Activated gamma-delta T cell treated with Interleukin-2 at 50 U/mL for 16 hours (primary cell): Measurements from ENCODE around the gene LY6G6D.

Experiments used
- DNase-seq: peaks from one replicate; pipeline ENCODE4 v3.0.0-alpha.2; 2020

Gene LY6G6D

DNA sequence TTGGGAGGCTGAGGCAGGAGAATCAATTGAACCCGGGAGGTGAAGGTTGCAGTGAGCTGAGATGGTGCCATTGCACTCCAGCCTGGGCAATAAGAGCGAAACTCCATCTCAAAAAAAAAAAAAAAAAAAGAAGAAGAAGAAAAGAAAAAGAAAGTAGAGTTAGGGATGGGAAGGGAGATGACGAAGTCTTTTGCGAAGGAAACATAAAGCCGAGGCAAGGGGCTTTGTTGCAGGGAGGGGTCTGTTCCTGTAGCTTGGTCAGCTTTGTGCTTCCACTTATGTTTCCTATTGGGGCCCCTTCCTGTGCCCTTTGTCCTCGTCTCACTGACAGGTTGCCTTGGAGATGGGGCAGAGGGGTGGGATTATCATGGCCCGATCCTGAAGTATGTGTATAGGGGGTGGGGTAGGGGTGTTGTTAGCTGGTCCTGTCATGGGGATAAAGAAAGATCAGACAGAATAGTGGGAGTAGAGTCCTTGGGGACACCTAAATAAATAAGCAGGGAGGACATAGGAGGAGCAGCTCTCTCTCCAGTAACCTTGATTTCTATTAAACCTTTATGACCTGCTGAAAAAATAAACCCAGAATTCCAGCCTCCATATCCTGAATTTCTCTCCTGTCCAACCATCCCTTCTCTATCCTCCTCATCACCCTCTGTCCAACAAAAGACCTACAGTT is 22.3 kb downstream of the LY6G6D start:
- no peak for DNase-seq

DNA sequence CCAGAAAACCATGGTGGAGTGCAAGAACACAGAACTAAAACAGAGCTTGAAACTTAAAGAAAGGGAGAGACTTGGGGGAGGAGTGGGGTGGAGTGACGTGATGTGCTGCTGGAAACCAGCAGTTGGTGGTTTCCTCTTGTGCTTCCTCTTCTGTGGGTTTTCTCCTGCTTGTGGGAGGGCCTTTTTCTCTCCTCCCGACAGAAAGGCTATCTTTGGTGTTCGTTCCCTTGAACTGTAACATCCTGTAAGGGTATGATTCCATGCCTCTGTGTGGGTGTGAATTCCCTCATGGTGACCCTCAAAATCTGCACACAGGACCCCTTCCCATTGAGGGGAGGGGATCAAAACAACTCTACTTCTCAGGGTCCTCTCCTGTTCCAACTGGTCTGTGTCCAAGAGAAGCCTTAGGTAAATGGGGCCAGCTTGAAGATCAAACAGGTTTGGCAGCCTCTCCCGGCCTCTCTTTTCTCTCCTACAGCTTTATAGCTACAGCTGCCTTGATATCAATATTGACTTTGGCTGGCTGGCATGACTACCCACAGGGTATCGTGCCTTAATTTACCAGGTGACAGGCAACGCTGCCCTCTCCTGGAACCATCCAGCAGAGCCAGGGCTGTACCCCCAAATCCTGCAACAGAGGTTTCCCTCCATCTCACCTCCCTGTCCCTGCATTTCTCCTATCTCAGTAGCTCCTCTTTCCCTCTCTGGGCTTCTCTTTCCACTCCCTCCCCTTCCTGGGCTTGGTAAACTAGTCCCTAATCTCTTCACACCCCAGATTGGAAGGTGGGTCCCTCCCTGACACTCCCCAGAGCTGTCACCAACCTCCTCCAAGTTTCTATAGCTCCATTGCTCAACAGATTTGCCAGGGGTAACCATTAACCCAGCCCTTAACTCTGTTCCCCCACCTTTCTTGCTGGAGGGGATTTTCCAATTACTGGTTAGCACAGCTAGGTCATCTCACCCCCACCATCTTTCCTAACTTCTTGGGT is 23.1 kb downstream of the LY6G6D start:
- DNase-seq: peak; percentile 61

DNA sequence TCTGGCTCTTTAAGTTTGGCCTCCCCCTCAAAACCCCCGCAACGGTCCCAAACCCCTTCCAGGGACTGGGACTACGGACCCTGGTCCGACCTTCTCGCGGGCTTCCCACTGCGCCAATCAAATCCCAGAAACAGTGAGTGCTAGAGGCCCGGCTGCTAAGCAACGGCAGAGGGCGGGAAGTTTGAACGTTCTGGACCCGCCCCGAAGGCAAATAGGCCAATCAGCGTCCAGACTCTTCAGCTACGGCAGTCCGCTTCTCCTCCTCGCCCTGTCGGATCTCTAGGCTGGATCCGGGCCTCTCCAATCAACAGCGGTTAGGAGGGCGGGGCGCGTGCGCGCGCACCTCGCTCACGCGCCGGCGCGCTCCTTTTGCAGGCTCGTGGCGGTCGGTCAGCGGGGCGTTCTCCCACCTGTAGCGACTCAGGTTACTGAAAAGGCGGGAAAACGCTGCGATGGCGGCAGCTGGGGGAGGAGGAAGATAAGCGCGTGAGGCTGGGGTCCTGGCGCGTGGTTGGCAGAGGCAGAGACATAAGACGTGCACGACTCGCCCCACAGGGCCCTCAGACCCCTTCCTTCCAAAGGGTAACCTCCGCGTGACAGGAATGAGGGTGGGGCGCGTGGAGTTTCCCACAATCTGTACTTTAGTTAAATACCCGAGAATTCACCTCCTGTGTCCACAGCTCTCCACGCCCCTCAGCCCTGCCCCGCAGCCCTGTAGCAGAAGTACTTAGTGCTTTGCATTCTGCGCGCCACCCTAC is 24.7 kb downstream of the LY6G6D start, which contains the start of gene MSH5:
TSS of gene MSH5 (plus strand) at position 367 of the 758 bp plus-strand sequence. CDS start 462 bp downstream, outside the sequence.
- peak; percentile 94 for DNase-seq

DNA sequence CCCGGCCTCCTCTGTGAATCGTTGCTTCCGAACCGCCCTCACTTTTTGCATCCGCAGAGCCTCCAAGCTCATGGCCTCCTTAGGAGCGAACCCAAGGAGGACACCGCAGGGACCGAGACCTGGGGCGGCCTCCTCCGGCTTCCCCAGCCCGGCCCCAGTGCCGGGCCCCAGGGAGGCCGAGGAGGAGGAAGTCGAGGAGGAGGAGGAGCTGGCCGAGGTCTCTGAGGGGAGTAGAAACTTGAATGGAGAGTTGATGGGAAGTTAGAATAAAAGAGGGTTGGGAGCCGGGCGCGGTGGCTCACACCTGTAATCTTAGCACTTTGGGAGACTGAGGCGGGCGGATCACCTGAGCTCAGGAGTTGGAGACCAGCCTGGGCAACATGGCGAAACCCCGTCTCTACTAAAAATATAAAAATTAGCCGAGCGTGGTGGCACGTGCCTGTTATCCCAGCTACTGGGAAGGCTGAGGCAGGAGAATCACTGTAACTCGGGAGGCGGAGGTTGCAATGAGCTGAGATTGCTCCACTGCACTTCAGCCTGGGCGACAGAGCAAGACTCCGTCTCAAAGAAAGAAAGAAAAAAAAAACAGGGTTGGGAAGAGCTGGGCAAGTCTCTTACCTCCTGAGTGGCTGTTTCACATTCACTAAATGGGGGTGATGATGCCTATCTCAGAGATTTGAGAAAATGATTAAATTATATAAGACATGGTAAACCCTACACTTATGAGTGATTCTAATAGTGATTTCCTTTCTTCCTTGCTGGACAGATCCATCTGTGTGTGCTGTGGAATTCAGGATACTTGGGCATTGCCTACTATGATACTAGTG is 25.5 kb downstream of the LY6G6D start:
- DNase-seq: no peak

DNA sequence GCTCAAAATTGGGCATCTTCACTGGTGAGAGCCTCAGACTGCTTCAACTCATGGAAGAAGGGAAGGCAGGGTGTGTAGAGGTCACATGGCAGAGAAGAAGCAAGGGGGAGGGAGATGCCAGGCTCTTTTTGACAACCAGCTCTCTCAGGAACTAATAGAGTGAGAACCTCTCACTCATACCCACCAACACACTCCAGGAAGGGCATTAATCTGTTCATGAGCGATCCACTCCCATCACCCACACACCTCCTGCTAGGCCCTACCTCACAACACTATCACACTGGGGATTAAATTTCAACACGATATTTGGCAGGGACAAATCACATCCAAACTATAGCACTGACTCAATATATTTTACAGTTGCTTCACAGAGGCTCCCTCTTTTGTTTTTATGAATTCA is 26.7 kb downstream of the LY6G6D start:
- no peak for DNase-seq

DNA sequence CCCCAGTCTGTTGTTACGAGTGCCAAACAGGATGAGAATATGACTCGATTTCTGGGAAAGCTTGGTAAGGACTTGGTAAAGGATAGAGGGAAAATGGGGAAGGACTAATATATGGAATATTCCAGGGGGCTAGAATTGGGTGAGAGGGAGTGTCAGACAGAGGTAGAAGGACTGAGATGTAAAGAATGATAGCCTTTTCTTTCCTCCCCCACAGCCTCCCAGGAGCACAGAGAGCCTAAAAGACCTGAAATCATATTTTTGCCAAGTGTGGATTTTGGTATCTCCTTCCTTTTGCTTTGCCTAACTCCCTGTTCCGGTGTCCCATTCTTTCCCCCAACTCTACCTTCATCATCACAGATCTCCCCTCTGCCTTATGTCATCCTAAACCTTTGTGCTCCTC is 27.7 kb downstream of the LY6G6D start:
- no peak for DNase-seq

DNA sequence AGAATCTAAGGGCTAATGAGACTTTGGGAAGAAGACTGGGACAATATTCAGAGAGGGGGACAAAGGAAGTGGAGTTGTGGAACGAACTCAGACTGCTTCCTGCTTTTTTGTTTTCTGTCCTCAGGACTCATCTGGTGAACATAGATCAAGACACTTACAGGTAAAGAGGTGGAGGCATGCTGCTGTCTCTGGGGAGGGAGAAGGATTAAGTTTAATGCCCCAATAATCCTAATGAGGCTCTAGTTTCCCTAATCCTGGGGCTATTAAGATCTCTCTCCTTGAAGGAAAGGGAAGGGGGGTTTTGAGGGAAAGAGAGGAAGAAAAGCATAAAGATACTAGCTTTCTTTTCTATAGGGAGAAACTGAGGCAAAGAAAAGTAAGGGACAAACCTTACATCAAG is 29.3 kb downstream of the LY6G6D start:
- no peak for DNase-seq

DNA sequence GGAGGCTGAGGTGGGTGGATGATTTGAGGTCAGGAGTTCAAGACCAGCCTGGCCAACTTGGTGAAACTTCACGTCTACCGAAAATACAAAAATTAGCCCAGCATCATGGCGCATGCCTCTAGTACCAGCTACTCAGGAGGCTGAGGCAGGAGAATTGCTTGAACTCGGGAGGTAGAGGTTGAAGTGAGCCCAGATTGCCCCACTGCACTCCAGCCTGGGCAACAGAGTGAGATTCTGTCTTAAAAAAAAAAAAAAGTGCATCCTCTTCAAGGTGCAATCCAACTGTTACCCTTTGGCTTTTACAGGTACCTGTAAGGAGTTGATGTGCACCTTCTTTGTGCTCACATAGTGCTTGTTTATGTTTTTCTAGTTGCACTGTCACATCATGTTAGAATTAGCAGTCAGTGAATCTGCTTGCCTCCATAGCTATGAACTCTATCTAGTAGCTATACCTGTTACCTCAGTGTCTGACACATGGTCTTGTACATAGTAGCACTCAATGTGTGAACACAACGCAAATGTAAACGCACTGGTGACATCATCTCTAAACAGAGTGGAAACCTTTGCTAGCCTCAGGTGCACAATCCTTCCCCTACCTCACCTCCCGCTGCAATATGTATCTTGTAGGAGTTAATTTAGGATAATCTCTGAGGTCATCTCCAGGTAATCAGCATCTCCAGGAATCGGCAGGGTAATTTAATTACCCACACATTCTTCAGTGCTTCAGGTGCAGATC is 34.3 kb downstream of the LY6G6D start:
- no peak for DNase-seq

DNA sequence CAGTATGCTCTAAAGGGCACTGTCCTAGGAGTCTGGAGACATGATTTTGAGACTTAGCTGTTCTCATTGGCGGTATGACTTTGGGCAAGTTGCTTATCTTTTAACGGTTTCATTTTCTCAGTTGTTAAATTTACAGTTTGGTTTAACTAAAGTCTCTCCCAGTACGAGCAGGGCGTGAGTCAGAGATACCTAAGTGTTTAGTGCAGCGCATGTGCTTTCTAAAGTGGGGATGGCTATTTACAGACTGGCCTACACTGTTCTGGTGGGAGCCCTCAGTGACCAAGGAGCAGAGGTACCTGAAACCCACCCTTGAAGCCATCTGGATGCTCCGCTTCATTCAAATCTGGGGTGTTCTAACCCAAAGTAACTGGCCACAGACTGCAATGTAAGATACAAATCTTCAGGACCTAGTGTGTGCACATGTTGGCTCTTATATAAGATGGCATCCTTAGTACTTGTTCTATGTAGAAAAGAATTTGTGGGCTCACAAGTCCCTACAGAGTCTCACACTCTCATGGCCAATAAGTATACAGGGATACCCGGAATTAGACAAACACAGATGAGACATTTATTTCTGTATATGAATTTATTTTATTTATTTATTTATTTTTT is 35.4 kb downstream of the LY6G6D start:
- no peak for DNase-seq

DNA sequence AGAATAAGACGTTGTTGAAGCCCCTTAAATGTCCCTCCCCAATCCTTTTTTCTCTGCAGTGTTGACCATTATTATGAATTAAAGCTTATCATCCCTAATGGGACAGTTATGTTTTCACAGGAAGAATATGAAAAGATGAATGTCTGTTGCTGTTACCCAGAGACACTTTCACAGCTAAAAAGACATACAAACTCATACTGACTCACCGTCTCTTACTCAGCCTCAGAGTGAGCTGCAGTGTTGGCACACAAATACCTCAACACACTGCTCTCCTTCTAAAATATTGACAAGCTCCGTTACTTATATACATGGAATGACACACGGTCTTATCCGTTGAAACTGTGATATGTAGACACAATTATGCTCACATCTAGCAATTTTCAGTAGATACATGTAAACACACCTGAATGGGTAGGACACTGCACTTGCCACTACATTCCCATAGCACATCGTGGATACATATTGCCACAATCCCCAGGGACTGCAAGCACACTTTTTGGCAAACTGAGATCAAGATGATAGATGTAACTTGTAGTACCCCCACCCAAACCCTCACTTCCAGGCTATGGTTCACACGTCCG is 37.7 kb downstream of the LY6G6D start:
- no peak for DNase-seq

DNA sequence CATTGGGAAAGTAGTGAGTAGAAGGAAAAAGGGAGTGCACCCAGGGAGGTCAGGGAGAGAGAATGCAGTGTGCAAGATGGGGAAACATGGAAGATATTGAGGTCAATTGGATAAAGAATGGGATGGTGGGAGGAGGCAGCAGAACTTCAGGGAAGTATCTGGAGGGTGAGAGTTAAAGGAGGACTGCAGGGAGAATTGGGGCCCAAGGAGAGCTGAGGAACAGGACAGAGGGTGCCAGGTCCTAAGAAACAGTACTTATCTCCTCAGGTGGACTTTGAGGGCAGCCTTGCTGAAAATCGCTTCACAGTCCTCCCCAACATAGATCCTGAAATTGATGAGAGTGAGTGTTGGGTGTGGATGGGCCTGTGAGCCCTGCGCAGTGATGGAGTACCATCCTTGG is 43.1 kb downstream of the LY6G6D start:
- no peak for DNase-seq

DNA sequence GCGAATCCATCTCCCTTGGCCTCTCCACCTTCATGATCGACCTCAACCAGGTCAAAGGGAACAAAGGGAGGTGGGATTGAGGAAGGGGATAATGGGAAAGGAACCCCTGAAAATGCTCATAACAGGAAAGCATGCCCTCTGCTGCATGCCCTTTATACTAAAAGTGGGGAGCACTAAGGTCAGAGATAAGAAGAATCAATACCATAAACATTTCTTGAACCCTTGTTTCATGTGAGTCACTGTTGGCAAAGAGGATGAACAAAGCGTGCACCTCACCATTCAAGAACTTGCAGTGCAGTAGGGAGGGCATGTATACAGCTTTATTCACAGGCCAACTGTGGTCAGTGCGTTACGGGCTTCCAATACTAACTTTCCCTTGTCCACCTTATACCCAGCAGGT is 45.6 kb downstream of the LY6G6D start:
- DNase-seq: no peak

DNA sequence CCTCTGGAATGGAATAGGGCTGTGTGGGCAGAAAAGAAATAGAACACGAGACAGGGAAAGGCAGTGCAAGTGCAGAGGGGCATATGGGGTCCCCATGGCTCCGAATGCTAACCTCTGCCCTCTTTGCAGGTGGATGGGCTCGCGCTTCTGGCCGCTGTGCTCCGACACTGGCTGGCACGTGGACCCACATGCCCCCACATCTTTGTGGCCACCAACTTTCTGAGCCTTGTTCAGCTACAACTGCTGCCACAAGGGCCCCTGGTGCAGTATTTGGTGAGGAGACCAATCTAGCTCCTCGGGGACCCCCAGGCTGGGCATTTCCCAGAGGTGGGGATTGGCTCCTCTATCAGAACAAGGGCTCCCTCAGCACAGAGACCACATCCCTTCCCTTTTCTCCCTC is 46.2 kb downstream of the LY6G6D start:
- DNase-seq: no peak

DNA sequence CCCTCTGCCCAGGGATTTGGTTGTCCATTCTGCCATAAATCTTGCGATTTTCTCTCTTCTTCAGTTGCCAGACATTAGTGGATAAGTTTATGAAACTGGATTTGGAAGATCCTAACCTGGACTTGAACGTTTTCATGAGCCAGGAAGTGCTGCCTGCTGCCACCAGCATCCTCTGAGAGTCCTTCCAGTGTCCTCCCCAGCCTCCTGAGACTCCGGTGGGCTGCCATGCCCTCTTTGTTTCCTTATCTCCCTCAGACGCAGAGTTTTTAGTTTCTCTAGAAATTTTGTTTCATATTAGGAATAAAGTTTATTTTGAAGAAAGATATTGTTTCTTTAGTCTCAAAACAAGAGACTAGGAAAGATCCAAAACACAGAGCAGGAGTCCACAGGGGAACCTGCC is 47.2 kb downstream of the LY6G6D start, which contains the start of gene SAPCD1:
TSS of gene SAPCD1 (plus strand) at position 301 of the 400 bp plus-strand sequence. CDS start 399 bp downstream, outside the sequence.
- no peak for DNase-seq

DNA sequence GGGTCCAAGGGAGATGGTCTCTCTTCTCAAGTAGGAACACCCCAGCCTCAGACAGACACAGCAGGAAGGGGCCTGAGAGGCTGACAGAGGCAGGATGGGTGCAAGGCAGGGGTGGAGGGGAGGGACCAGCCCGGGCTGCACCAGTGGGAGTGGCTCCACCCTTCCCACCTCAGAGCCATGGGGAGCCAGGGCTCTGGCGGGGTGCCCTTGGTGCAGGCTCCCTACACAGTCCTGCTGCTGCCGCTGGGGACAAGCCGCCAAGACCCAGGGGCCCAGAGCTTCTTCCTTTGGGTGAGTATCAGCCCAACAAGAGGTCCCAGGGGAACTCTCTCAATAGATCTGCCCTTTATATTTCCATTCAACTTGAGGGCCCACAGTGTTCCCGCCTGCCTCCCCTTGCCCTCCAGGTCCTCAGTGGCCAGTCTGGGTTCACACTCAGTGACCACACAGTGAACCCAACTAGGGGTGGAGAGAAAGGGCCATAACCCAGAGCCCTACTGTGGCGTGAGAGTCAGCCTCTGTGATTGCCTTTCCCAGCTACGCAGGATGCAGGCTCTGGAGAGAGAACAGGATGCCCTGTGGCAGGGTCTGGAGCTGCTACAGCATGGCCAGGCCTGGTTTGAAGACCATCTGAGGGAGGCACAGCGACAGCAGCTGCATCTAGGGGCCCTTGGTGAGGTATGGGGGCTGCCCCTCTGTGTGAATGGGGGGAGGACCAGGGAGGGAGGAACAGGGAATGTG is 47.9 kb downstream of the LY6G6D start:
- DNase-seq: no peak

DNA sequence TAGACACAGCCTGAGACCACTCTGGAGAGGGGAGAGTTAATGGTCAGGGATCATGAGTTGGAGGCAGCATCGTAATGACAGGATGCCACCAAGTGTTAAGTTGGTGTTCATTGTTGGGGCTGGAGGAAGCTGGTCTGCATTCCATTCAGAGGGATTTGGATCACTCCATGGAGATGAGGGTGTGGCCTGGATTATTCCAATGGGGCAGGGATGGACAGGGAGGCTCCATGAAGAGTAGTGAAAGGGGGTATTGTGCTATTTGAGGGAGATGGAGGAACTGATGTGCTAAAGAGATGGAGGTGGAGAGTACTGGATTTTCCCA is 48.4 kb downstream of the LY6G6D start:
- DNase-seq: no peak

DNA sequence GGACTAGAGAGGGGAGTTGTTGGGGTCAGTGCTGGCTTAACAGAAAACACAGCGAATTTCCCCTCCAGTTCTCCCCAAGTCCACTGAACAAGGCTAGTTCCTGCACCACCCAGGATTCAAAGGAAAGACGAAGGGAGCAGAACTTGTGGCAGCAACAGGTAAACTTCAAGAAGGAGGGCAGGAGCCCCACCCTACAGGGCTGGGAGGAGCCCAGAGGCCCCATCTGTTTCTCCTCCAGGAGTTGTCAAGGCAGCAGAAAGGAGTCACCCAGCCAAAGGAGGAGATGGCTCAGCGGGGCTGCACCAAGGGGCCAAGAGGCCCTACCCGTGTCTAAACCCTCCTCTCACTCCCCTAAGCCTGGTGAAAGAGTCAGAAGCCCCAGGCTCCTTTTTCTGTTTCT is 49.0 kb downstream of the LY6G6D start:
- DNase-seq: no peak

DNA sequence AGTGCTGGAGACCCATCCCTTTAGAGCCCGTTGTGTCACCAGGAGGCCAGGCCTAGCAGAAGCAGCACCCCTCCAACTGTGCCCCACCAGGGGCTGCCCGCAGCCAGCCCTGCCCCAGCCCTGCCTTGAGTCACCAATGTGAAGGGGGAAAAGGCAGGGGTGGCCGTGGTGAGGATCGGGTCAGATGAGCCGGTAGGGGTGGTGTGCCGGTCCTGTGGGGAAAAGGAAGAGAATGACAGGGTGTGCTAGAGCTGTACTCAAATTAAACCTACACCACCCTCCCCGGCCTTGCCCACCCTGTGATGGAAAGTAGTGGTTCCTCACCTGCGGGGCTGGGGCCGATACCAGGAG is 50.4 kb downstream of the LY6G6D start:
- DNase-seq: no peak

DNA sequence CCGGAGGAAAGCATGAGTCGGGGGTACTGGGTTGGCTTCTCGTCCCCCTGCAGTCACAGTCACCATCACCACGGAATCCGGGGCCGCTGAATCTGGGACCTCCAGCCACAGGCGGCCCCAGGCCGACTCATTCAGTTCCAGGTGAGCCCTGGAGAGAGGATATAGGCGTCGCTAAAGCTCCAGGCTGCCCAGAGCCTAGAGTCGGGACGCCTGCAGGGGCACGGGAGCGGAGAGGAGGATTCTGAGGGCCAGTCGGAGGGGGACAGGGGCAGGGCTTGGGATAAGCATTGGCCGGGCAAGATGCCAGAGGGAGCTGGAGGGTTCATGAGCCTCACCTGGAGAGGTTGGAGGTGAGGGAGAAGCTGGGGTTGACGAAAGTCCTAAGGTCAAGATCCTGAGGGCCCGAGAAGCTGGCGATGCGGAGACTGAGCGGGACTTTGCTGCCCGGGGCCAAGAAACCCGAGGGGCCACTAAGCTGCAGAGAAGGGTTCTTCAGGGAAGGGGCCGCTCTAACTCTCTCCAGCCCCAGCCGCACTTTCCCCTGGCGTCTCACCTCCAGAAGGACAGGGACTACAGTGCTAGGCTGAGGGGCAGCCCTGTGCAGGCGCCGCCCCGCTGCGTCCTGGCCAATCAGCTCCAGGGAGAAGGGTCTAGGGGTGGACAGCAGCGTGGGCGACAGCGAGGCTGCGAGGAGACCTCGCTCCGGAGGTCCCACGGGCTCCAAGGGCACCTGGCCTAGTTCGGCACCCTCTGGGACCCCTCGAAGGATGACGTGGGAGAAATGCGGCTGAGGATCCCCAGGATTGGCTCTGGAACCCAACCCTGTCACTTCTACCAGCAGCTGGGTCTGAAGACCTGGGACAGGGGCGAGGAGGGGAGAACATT is 51.0 kb downstream of the LY6G6D start:
- DNase-seq: no peak
